Smooth muscle cell (in vitro differentiated cells): ENCODE measurements around the gene TRIM26. TPM values are rescaled to one million over a fixed set of nuclear protein-coding genes. Genes with fewer than 3 reads are reported as not detected.

Source experiments
- DNase-seq: peaks from one replicate; lab custom pipeline; 2025; ENCODE audit not compliant: unreplicated experiment; lab: John Stamatoyannopoulos, UW
- H2AFZ ChIP-seq: fragments of 200-600 bp; sonication (generic); 2 replicates; pipeline ENCODE4 v1.6.0; 2016; ENCODE audit warnings: antibody characterized with exemption, low read depth, mild to moderate bottlenecking
- H3F3A ChIP-seq: fragments of 200-600 bp; sonication (generic); 2 replicates; pipeline ENCODE4 v1.6.0; 2017; ENCODE audit warnings: antibody characterized with exemption, low read depth
- H3K27ac ChIP-seq: fragments of 200-600 bp; sonication (generic); 2 replicates; pipeline ENCODE4 v1.5.1; 2016; ENCODE audit warnings: low read depth, mild to moderate bottlenecking
- H3K27me3 ChIP-seq: fragments of 200-600 bp; sonication (generic); 2 replicates; pipeline ENCODE4 v1.6.1; 2016; ENCODE audit warnings: low read depth, mild to moderate bottlenecking
- H3K36me3 ChIP-seq: fragments of 200-600 bp; sonication (generic); 2 replicates; pipeline ENCODE4 v1.5.1; 2016; ENCODE audit warnings: low read depth
- H3K4me1 ChIP-seq: fragments of 200-600 bp; sonication (generic); 2 replicates; pipeline ENCODE4 v1.5.1; 2016; ENCODE audit warnings: low read depth
- H3K4me2 ChIP-seq: fragments of 200-600 bp; sonication (generic); 2 replicates; pipeline ENCODE4 v1.6.0; 2016; ENCODE audit warnings: mild to moderate bottlenecking
- H3K4me3 ChIP-seq: fragments of 200-600 bp; sonication (generic); 2 replicates; pipeline ENCODE4 v1.5.1; 2016; ENCODE audit warnings: mild to moderate bottlenecking
- H3K79me2 ChIP-seq: fragments of 200-600 bp; sonication (generic); 2 replicates; pipeline ENCODE4 v1.6.0; 2016; ENCODE audit warnings: low read depth, mild to moderate bottlenecking
- H3K9ac ChIP-seq: fragments of 200-600 bp; sonication (generic); 2 replicates; pipeline ENCODE4 v1.6.0; 2016; ENCODE audit warnings: low read depth
- H3K9me3 ChIP-seq: fragments of 200-600 bp; sonication (generic); replicated peaks from 2 replicates; pipeline ENCODE4 v1.5.1; 2016; ENCODE audit warnings: low read depth
- H4K20me1 ChIP-seq: fragments of 200-600 bp; sonication (generic); 2 replicates; pipeline ENCODE4 v1.6.0; 2016; ENCODE audit warnings: low read depth
- CTCF ChIP-seq: fragments of 200-600 bp; sonication (generic); IDR thresholded peaks from 2 replicates; pipeline ENCODE4 v1.5.1; 2017; ENCODE audit warnings: borderline replicate concordance, mild to moderate bottlenecking, antibody characterized with exemption; ENCODE audit not compliant: insufficient read depth, poor library complexity, severe bottlenecking
- WGBS: methylation state at CpG from one replicate; pipeline ENCODE4 v1.1.7; 2016; ENCODE audit warnings: low lambda C conversion rate; 5-methylcytosine and 5-hydroxymethylcytosine counted together
- polyA plus RNA-seq: library from polyadenylated mRNA; unstranded; fragments of >200 nt; fragmentation: Nextera tagmentation; extraction: Ambion mirVana; gene quantifications from 2 replicates; pipeline ENCODE4 v1.2.1, GENCODE V29; 2016
- total RNA-seq: library from RNA; depleted of rRNA; stranded (reverse); fragments of >200 nt; gene quantifications from 2 replicates; pipeline ENCODE4 v1.2.3, GENCODE V29; 2014

The TRIM26 gene
- total and polyA plus RNA-seq, 2 experiments from 2014 or later: 17.1 to 21.3 TPM

GRCh38 chr6:30234356-30234755 is 21.1 kb upstream of the TRIM26 start:
- no peak overlapping the region for H3K4me3 ChIP-seq
- H3K4me1 ChIP-seq: no peaks in the 10 kb centered on the region
- no peaks in the 10 kb centered on the region for H3K9me3 ChIP-seq
- WGBS: 79% methylated on average over 2 of the region's 2 CpGs
- no peaks in the 10 kb centered on the region for H4K20me1 ChIP-seq
- no peaks in the 10 kb centered on the region for H3F3A ChIP-seq
- no peak for DNase-seq
- no peak overlapping the region for H3K4me2 ChIP-seq
- H3K9ac ChIP-seq: no peak overlapping the region
- H3K27ac ChIP-seq: no peak overlapping the region
- peaks cover 35% of the 10 kb centered on the region for H3K27me3 ChIP-seq
- H3K79me2 ChIP-seq: no peaks in the 10 kb centered on the region
- no peak overlapping the region for H2AFZ ChIP-seq
- no peak for TF ChIP-seq CTCF
- H3K36me3 ChIP-seq: no peaks in the 10 kb centered on the region

- Histone ChIP-seq H3K9me3 (no peaks in the 10 kb centered on the region), H3K79me2 (no peaks in the 10 kb centered on the region), H2AFZ (no peak overlapping the region), H3K36me3 (no peaks in the 10 kb centered on the region), H3K4me1 (no peaks in the 10 kb centered on the region), H3K4me3 (no peak overlapping the region), H4K20me1 (no peaks in the 10 kb centered on the region), H3K27me3 (peaks cover 28% of the 10 kb centered on the region), H3K4me2 (no peak overlapping the region), H3K27ac (no peak overlapping the region), H3F3A (no peaks in the 10 kb centered on the region), H3K9ac (no peak overlapping the region)
- TF ChIP-seq CTCF: no peak
- 48% methylated on average over 2 of the region's 2 CpGs for WGBS
- no peak for DNase-seq
Observed at GRCh38 chr6:30231067-30231466, 17.9 kb upstream of the TRIM26 start.

- no peak for TF ChIP-seq CTCF
- Histone ChIP-seq H3K9ac (no peak overlapping the region), H3K79me2 (no peaks in the 10 kb centered on the region), H3F3A (no peaks in the 10 kb centered on the region), H4K20me1 (no peaks in the 10 kb centered on the region), H3K4me3 (no peak overlapping the region), H3K36me3 (no peaks in the 10 kb centered on the region), H3K27ac (no peak overlapping the region), H3K9me3 (peaks cover 4% of the 10 kb centered on the region), H3K4me1 (no peaks in the 10 kb centered on the region), H3K27me3 (peaks cover 7% of the 10 kb centered on the region), H2AFZ (no peak overlapping the region), H3K4me2 (no peak overlapping the region)
- DNase-seq: no peak
- WGBS: 88% methylated on average over 6 of the region's 6 CpGs
Observed at GRCh38 chr6:30227763-30228487, 14.7 kb upstream of the TRIM26 start.

- no peak for TF ChIP-seq CTCF
- H3K4me3 ChIP-seq: no peak overlapping the region
- no peaks in the 10 kb centered on the region for H3K36me3 ChIP-seq
- no peaks in the 10 kb centered on the region for H3F3A ChIP-seq
- no peak overlapping the region for H3K27ac ChIP-seq
- DNase-seq: no peak
- H3K9ac ChIP-seq: no peak overlapping the region
- WGBS: 91% methylated on average over 6 of the region's 6 CpGs
- no peaks in the 10 kb centered on the region for H3K79me2 ChIP-seq
- H3K4me2 ChIP-seq: no peak overlapping the region
- no peaks in the 10 kb centered on the region for H3K4me1 ChIP-seq
- peaks cover 4% of the 10 kb centered on the region for H3K27me3 ChIP-seq
- H2AFZ ChIP-seq: no peak overlapping the region
- peaks cover 4% of the 10 kb centered on the region for H3K9me3 ChIP-seq
- H4K20me1 ChIP-seq: no peaks in the 10 kb centered on the region
Observed at GRCh38 chr6:30227242-30227722, 14.1 kb upstream of the TRIM26 start.
